ENCODE measurements around the gene TMEM52.
A peak's percentile ranks its signal among the peaks of the same experiment; 100 is the strongest.

Gene TMEM52

GRCh38 chr1:1906185-1907097 lies 12.6 kb downstream of the TMEM52 start:
- peak; percentile 57 for DNase-seq
- no peaks in the 10 kb centered on the region for H3K9me3 Mint-ChIP-seq
- H3K27ac Mint-ChIP-seq, result peak overlapping the region; percentile 44
- peak overlapping the region; percentile 2 to 39 for H3K4me3 Mint-ChIP-seq
- H3K4me1 Mint-ChIP-seq, result peaks cover 20 to 33% of the 10 kb centered on the region in 2 donors
- ATAC-seq (replicated peaks), result peak; percentile 41 to 42
- no peaks in the 10 kb centered on the region for H3K27me3 Mint-ChIP-seq
- no peaks in the 10 kb centered on the region for H3K36me3 Mint-ChIP-seq

- Mint-ChIP-seq H3K27ac (no peak overlapping the region), H3K27me3 (no peaks in the 10 kb centered on the region), H3K4me1 (peaks cover 21 to 35% of the 10 kb centered on the region in 2 donors), H3K9me3 (no peaks in the 10 kb centered on the region), H3K36me3 (no peaks in the 10 kb centered on the region), H3K4me3 (no peak overlapping the region)
- ATAC-seq (replicated peaks), result no peak
- DNase-seq, result no peak
Measured at GRCh38 chr1:1903224-1903623, 15.9 kb downstream of the TMEM52 start.

GRCh38 chr1:1901641-1902294 lies 17.3 kb downstream of the TMEM52 start:
- ATAC-seq (replicated peaks) (no peak), DNase-seq (no peak)
- Mint-ChIP-seq H3K4me3 (no peak overlapping the region), H3K9me3 (no peaks in the 10 kb centered on the region), H3K27ac (peak overlapping the region; percentile 25), H3K27me3 (no peaks in the 10 kb centered on the region), H3K36me3 (no peaks in the 10 kb centered on the region), H3K4me1 (peaks cover 21 to 29% of the 10 kb centered on the region in 2 donors)

GRCh38 chr1:1900883-1901640 lies 18.0 kb downstream of the TMEM52 start:
- H3K36me3 Mint-ChIP-seq, result no peaks in the 10 kb centered on the region
- no peaks in the 10 kb centered on the region for H3K9me3 Mint-ChIP-seq
- no peak overlapping the region for H3K4me3 Mint-ChIP-seq
- H3K27me3 Mint-ChIP-seq, result no peaks in the 10 kb centered on the region
- peaks cover 15 to 31% of the 10 kb centered on the region in 2 donors for H3K4me1 Mint-ChIP-seq
- no peak overlapping the region for H3K27ac Mint-ChIP-seq
- ATAC-seq (replicated peaks), result no peak
- no peak for DNase-seq

- Mint-ChIP-seq H3K4me1 (peaks cover 24 to 40% of the 10 kb centered on the region in 2 donors), H3K9me3 (no peaks in the 10 kb centered on the region), H3K4me3 (no peak overlapping the region), H3K36me3 (no peaks in the 10 kb centered on the region), H3K27me3 (no peaks in the 10 kb centered on the region), H3K27ac (no peak overlapping the region)
- ATAC-seq (replicated peaks), result no peak
- no peak for DNase-seq
Measured at GRCh38 chr1:1899967-1900327, 19.1 kb downstream of the TMEM52 start.

- DNase-seq, result no peak
- H3K4me1 Mint-ChIP-seq, result peaks cover 29 to 45% of the 10 kb centered on the region in 2 donors
- peak; percentile 60 to 70 for ATAC-seq (replicated peaks)
- H3K4me3 Mint-ChIP-seq, result no peak overlapping the region
- no peaks in the 10 kb centered on the region for H3K9me3 Mint-ChIP-seq
- no peaks in the 10 kb centered on the region for H3K27me3 Mint-ChIP-seq
- H3K27ac Mint-ChIP-seq, result no peak overlapping the region
- no peaks in the 10 kb centered on the region for H3K36me3 Mint-ChIP-seq
Measured at GRCh38 chr1:1899266-1899966, 19.7 kb downstream of the TMEM52 start.

GRCh38 chr1:1898246-1898933 lies 20.7 kb downstream of the TMEM52 start:
- no peak overlapping the region for H3K4me3 Mint-ChIP-seq
- ATAC-seq (replicated peaks) (no peak), DNase-seq (no peak)
- no peak overlapping the region for H3K27ac Mint-ChIP-seq
- no peaks in the 10 kb centered on the region for H3K27me3 Mint-ChIP-seq
- peaks cover under 1 to 1% of the 10 kb centered on the region in 2 donors for H3K36me3 Mint-ChIP-seq
- no peaks in the 10 kb centered on the region for H3K9me3 Mint-ChIP-seq
- H3K4me1 Mint-ChIP-seq, result peaks cover 34 to 55% of the 10 kb centered on the region in 2 donors

- DNase-seq, result no peak
- no peak for ATAC-seq (replicated peaks)
- H3K27ac Mint-ChIP-seq, result peak overlapping the region; percentile 86
- H3K9me3 Mint-ChIP-seq, result no peaks in the 10 kb centered on the region
- H3K27me3 Mint-ChIP-seq, result no peaks in the 10 kb centered on the region
- peak overlapping the region in 1 of 2 donors; percentile 29 for H3K4me3 Mint-ChIP-seq
- peaks cover 42 to 72% of the 10 kb centered on the region in 2 donors for H3K4me1 Mint-ChIP-seq
- H3K36me3 Mint-ChIP-seq, result peaks cover 12 to 13% of the 10 kb centered on the region in 2 donors
Measured at GRCh38 chr1:1895456-1896336, 23.4 kb downstream of the TMEM52 start.

GRCh38 chr1:1895060-1895418 lies 24.0 kb downstream of the TMEM52 start:
- Mint-ChIP-seq H3K27ac (peak overlapping the region; percentile 86), H3K4me1 (peaks cover 42 to 72% of the 10 kb centered on the region in 2 donors), H3K9me3 (no peaks in the 10 kb centered on the region), H3K27me3 (no peaks in the 10 kb centered on the region), H3K36me3 (peaks cover 12 to 13% of the 10 kb centered on the region in 2 donors), H3K4me3 (no peak overlapping the region)
- DNase-seq (no peak), ATAC-seq (replicated peaks) (no peak)

- Mint-ChIP-seq H3K36me3 (peaks cover 12 to 13% of the 10 kb centered on the region in 2 donors), H3K4me1 (peaks cover 40 to 67% of the 10 kb centered on the region in 2 donors), H3K27ac (peak overlapping the region; percentile 86), H3K27me3 (no peaks in the 10 kb centered on the region), H3K4me3 (peak overlapping the region in 1 of 2 donors; percentile 37), H3K9me3 (no peaks in the 10 kb centered on the region)
- ATAC-seq (replicated peaks), result no peak
- no peak for DNase-seq
Measured at GRCh38 chr1:1894354-1895059, 24.6 kb downstream of the TMEM52 start.

GRCh38 chr1:1893997-1894353 lies 25.1 kb downstream of the TMEM52 start:
- H3K4me3 Mint-ChIP-seq, result no peak overlapping the region
- no peaks in the 10 kb centered on the region for H3K27me3 Mint-ChIP-seq
- peaks cover 12 to 13% of the 10 kb centered on the region in 2 donors for H3K36me3 Mint-ChIP-seq
- DNase-seq (no peak), ATAC-seq (replicated peaks) (no peak)
- H3K9me3 Mint-ChIP-seq, result no peaks in the 10 kb centered on the region
- no peak overlapping the region for H3K27ac Mint-ChIP-seq
- peaks cover 38 to 66% of the 10 kb centered on the region in 2 donors for H3K4me1 Mint-ChIP-seq

- H3K4me1 Mint-ChIP-seq, result peaks cover 41 to 69% of the 10 kb centered on the region in 2 donors
- DNase-seq (no peak), ATAC-seq (replicated peaks) (no peak)
- H3K36me3 Mint-ChIP-seq, result peaks cover 13 to 16% of the 10 kb centered on the region in 2 donors
- H3K4me3 Mint-ChIP-seq, result peak overlapping the region; percentile 49 to 67
- no peaks in the 10 kb centered on the region for H3K27me3 Mint-ChIP-seq
- H3K27ac Mint-ChIP-seq, result peak overlapping the region; percentile 70
- H3K9me3 Mint-ChIP-seq, result no peaks in the 10 kb centered on the region
Measured at GRCh38 chr1:1893291-1893985, 25.6 kb downstream of the TMEM52 start.
